ENCODE data around the gene PPP1R1B.

GRCh38 chr17:39653662-39654331, 27.0 kb downstream of the PPP1R1B start:
- peak; percentile 52 to 85 (median 73) for TF ChIP-seq CTCF (IDR thresholded peaks at IDR 0.05 in 4 of 5, conservative IDR thresholded peaks at IDR 0.05 in 1 of 5)
- TF ChIP-seq POLR2A (IDR thresholded peaks at IDR 0.05) = no peak

Data from gastrocnemius medialis (tissue), 4 donors.